ENCODE data around the gene ZNF597. TPM values are rescaled to one million over a fixed set of nuclear protein-coding genes. Genes with fewer than 3 reads are reported as not detected.

Gene ZNF597
- total and polyA plus RNA-seq, 2 experiments from 2014 or later: 1.2 to 2.4 TPM

DNA sequence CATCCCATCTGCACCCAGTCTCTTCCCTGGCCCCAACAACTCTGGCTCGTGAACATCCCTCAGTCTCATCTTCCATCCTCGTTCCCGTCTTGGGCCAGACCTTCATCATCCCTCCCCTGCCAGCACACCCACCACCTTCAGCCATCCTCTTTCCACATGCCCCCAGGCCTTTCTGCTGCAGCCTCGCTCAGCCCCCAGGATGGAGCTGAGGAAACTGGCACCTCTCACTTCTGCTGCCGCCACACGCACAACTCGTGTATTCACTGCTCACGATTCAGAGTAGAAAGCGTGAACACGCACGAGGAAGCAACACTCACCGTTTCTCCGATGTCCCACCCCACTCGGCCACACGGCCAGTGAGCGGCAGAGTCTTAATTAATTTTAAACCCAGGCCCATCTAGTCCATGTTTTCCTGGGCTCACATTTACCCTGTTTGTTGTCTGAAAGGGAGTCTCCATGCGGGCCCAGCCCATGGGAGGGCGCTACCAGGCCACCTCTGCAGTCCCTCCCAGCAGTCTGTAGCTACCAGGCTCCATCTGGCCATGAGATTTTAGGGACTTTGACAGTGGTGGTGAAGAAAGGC, 39.4 kb upstream of the ZNF597 start:
- peaks cover 11% of the 10 kb centered on the region for H3K4me1 ChIP-seq (ENCODE audit: insufficient read depth)
- no peak overlapping the region for H3K4me3 ChIP-seq
- no peak for ATAC-seq
- peaks cover 15% of the 10 kb centered on the region; the same call in 1 of the 2 replicates for H3K79me2 ChIP-seq (replicated peaks; ENCODE audit: insufficient read depth)
- peaks cover 9% of the 10 kb centered on the region; the same call in 1 of the 2 replicates for H3K36me3 ChIP-seq (ENCODE audit: insufficient read depth)
- no peak for TF ChIP-seq POLR2AphosphoS5 (IDR thresholded peaks at IDR 0.05; ENCODE audit: low read depth)
- TF ChIP-seq, protein P1, sequence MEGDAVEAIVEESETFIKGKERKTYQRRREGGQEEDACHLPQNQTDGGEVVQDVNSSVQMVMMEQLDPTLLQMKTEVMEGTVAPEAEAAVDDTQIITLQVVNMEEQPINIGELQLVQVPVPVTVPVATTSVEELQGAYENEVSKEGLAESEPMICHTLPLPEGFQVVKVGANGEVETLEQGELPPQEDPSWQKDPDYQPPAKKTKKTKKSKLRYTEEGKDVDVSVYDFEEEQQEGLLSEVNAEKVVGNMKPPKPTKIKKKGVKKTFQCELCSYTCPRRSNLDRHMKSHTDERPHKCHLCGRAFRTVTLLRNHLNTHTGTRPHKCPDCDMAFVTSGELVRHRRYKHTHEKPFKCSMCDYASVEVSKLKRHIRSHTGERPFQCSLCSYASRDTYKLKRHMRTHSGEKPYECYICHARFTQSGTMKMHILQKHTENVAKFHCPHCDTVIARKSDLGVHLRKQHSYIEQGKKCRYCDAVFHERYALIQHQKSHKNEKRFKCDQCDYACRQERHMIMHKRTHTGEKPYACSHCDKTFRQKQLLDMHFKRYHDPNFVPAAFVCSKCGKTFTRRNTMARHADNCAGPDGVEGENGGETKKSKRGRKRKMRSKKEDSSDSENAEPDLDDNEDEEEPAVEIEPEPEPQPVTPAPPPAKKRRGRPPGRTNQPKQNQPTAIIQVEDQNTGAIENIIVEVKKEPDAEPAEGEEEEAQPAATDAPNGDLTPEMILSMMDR (conservative IDR thresholded peaks at IDR 0.05; ENCODE audit: low read depth in 2 of 2): peak in 1 of 2 experiments; percentile 34; a peak in 2 of 4 replicates
- Mint-ChIP-seq H3K4me1 (peaks cover 11% of the 10 kb centered on the region; the same call in 2 of the 3 replicates), H3K36me3 (ENCODE audit: low read depth) (peaks cover 46% of the 10 kb centered on the region), H3K27me3 (ENCODE audit: insufficient read depth, low read depth, poor library complexity) (peaks cover 11% of the 10 kb centered on the region), H3K9me3 (no peaks in the 10 kb centered on the region), H3K4me3 (no peak overlapping the region), H3K27ac (peak overlapping the region; percentile 49; the same call in 1 of the 2 replicates)
- DNase-seq (ENCODE audit: low spot score): no peak
- no peak overlapping the region for H3K4me2 ChIP-seq
- H4K20me1 ChIP-seq (replicated peaks; ENCODE audit: insufficient read depth): peaks cover 8% of the 10 kb centered on the region; the same call in 1 of the 2 replicates
- H2AFZ ChIP-seq: no peak overlapping the region
- no peaks in the 10 kb centered on the region for H3F3A ChIP-seq (replicated peaks; ENCODE audit: low read depth)
- H3K9me2 ChIP-seq (ENCODE audit: insufficient read depth): no peaks in the 10 kb centered on the region
- H3K27ac ChIP-seq (ENCODE audit: low read depth): no peak overlapping the region
- no peaks in the 10 kb centered on the region for H3K27me3 ChIP-seq (ENCODE audit: insufficient read depth)

GRCh38 chr16:3481696-3482658, 38.7 kb upstream of the ZNF597 start:
- Mint-ChIP-seq H3K4me1 (peaks cover 11% of the 10 kb centered on the region; the same call in 2 of the 3 replicates), H3K4me3 (no peak overlapping the region; the same call in 2 of the 3 replicates), H3K27ac (peak overlapping the region; percentile 73; the same call in 1 of the 2 replicates), H3K9me3 (no peaks in the 10 kb centered on the region), H3K36me3 (ENCODE audit: low read depth) (peaks cover 46% of the 10 kb centered on the region), H3K27me3 (ENCODE audit: insufficient read depth, low read depth, poor library complexity) (peaks cover 11% of the 10 kb centered on the region)
- peaks cover 18% of the 10 kb centered on the region for H3K79me2 ChIP-seq (replicated peaks; ENCODE audit: insufficient read depth)
- no peaks in the 10 kb centered on the region for H3K27me3 ChIP-seq (ENCODE audit: insufficient read depth)
- no peak for DNase-seq (ENCODE audit: low spot score)
- TF ChIP-seq ZNF114 (CRISPR knock-in tag; IDR thresholded peaks at IDR 0.05): no peak
- no peaks in the 10 kb centered on the region for H3F3A ChIP-seq (replicated peaks; ENCODE audit: low read depth)
- no peak overlapping the region for H3K4me3 ChIP-seq
- peaks cover 11% of the 10 kb centered on the region; the same call in 1 of the 2 replicates for H4K20me1 ChIP-seq (replicated peaks; ENCODE audit: insufficient read depth)
- peaks cover 9% of the 10 kb centered on the region; the same call in 1 of the 2 replicates for H3K36me3 ChIP-seq (ENCODE audit: insufficient read depth)
- no peak for ATAC-seq
- H2AFZ ChIP-seq: no peak overlapping the region
- peak overlapping the region; percentile 78 for H3K27ac ChIP-seq (ENCODE audit: low read depth)
- H3K4me1 ChIP-seq (ENCODE audit: insufficient read depth): peaks cover 11% of the 10 kb centered on the region
- H3K9me2 ChIP-seq (ENCODE audit: insufficient read depth): no peaks in the 10 kb centered on the region
- H3K4me2 ChIP-seq: no peak overlapping the region

All from GM23338 (cell line).